Activated CD8-positive, alpha-beta memory T cell treated with anti-CD3 and anti-CD28 coated beads, Interleukin-2, amount 50 U/mL, for 24 hours (primary cell): ENCODE results near the gene ARID4B.
"Not testable (repeated sequence)": the region's sequence is repeated elsewhere in the genome, so short reads cannot be mapped to it uniquely, and the experiment has no call there.

Experiments
- DNase-seq: peaks from one replicate; pipeline ENCODE4 v3.0.0-alpha.2; 2020; ENCODE audit errors: extremely low read depth

ARID4B gene

DNA sequence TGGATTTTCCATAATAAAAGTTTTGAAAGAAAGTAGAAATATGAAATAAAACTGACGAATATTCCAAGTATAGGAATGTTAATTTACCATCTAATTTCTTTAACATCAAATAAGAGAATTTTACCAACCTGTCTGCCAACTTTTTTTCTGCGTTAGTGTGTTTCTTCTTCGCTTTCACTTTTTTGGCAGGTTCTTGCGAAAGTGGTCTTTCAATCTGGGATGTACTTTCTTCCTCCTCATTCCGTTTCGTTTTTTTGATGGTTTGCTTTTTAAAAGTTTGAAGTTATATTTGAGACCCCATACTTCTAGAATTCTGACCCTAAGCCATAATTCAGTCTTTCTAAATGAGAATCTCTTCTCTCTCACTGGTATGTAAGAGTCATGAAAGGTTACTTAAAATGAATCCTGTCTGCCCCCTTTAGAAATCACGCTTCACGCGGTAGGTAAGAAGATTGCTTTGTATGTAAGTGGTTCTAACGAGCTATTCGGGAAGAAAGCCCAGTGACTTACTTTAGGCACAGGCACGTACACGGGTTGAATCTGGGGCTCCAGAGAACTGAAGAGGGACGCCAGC, 167.5 kb downstream of the ARID4B start:
- no peak for DNase-seq

DNA sequence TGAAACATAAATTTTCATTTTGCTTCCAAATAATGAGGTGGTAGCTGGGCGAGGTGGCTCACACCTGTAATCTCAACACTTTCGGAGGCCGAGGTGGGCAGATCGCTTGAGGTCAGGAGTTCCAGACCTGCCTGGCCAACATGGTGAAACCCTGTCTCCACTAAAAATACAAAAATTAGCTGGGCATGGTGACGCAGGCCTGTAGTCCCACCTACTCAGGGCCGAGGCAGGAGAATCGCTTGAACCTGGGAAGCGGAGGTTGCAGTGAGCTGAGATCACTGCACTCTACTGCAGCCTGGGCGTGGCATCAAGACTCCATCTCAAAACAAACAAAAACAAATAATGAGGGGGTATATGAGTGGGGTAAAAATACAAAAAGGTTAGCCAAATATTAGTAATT, 168.0 kb downstream of the ARID4B start:
- DNase-seq: not testable (repeated sequence)

DNA sequence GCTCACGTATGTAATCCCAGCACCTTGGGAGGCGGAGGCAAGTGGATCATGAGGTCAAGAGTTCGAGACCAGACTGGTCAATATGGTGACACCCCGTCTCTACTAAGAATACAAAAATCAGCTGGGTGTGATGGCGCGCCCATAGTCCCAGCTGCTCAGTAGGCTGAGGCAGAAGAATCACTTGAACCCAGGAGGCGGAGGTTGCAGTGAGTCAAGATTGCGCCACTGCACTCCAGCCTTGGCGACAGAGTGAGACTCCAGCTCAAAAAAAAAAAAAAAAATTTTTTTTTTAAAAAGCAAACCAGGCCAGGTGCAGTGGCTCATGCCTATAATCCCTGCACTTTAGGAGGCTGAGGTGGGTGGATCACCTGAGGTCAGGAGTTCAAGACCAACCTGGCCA, 168.7 kb downstream of the ARID4B start:
- not testable (repeated sequence) for DNase-seq

DNA sequence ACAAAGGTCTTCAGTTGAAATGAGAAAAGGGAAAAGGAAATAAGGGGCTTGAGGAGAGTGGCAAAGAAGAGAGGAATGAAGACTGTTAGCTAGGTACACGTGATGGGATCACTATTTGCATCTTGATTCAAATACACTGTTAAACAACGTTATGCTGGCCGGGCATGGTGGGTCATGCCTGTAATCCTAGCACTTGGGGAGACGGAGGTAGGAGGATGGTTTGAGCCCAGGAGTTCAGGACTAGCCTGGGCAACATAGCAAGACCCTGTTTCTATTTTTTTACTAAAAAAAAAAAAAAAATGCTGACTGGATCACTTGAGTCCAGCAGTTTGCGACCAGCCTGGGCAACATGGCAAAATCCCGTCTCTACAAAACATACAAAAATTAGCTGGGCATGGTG, 169.3 kb downstream of the ARID4B start:
- DNase-seq: no peak

DNA sequence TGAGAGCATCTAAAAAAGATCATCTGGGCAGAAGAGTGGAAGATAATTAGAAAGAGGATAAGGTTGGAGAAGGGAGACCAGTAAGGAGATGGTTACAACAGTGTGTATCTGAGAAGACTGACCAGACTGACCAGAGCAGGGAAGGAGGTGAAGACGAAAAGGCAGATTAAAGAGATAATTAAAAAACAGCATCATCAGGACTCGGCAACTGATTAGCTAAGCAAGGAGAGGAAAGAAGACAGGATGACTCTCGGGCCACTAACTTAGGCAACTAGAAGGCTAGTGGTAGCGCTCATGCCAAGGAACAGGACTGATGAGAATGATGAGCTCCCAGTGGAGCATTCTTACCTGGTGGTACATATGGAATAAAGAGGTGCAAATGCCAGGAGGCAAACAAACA, 170.8 kb downstream of the ARID4B start:
- DNase-seq: no peak

DNA sequence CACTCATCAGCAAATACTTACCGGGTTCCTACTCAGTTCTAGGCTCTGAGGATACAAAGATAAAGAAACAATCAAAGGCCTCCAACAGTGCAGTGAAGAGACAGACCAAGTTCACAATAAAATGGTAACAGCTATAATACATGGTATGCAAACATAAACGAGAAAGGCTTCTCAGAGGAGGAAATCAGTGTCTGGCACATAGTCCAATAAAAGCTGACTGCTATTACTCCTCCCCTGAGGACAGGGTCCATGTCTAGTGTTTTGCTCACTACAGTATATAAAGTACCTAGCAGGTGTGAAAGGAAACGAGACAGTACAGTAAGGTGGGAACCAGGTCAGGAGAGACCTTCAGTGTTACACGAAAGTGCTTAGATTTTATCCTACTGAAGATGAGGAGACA, 171.2 kb downstream of the ARID4B start:
- no peak for DNase-seq

DNA sequence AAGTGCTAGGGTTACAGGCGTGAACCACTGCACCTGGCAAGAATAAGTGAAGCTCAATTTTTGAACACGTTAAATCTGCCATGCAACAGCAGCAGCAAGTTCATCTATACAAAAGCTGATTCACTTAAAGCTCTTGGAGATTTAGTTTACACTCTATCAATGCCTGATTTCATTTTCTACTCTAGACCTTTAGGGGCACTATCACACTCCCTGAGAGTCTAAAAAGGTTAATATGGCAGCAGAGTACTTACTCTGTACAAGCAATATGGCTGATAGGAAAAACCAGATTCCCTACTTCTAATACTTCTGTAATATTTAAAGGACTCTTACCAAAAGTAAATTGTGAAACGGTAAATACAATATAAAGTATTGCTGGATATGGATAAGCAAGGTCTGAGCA, 171.7 kb downstream of the ARID4B start:
- DNase-seq: no peak

DNA sequence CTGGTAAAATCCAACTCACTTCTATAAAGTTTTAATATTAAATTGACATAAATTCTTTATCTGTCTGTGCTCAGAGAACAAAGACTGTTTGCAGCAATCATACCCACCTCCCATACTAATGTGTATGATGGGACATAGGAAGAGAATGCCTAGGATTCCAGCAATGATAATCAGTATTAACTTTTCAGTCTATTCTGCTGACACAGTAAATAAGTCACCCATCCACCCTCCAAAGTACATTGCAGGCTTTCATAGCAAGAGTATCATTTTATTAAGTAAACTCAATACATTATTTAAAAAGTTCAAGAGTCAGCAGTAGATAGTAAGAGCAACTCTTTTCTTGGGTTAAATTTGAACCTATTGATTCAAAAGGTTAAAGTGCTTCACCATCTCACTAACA, 175.7 kb downstream of the ARID4B start:
- DNase-seq: no peak

DNA sequence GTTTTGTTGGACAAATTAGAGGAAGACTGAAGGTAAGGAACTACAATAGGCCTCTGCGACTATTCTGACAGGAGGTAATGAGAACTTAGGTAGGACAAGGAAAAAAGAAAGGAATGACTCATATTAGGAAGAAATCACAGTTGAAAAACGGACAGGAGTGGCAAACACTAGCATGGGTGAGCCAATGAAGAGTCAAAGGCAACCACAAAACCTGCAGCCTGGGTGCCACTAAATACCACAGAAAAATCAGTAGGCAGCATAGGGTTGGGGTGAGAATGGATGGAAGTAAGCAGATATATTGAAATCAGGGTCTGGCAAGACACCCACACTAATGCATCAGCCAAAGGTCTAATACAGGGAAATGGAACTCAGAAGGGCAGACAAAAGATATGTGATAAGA, 176.9 kb downstream of the ARID4B start:
- no peak for DNase-seq

DNA sequence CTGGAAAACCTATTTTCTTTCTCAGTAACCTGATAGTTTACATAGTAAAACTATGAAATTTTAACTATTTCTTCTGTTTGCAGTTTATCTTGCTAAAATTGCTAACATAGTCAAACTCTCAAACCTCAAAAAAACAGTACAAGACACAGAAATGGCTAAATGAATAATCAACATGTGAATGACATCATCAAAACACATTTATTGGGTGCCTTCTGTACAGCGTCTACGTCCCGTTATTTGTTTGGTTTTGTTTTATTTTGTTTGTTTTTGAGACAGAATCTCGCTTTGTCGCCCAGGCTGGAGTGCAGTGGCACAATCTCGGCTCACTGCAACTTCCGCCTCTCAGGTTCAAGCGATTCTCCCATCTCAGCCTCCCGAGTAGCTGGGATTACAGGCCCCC, 178.2 kb downstream of the ARID4B start:
- DNase-seq: no peak

DNA sequence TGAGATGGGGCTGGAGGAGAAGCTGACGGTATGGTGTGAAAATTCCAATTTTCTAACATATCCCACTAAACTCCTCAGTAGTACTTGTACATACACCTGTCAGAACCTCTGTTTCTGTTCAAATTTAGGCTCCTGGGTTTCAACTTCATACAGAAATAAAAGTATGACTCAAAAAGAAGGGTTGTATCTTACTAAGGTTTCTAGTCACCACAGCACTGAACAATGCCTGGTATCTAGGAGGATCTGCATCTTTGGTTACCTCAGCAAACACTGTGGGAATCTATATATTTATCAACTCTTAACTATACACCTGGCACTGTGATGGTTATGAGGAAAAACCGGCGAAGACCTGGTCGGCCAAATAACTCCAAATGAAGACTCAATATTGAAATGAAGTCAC, 180.7 kb downstream of the ARID4B start:
- DNase-seq: no peak

DNA sequence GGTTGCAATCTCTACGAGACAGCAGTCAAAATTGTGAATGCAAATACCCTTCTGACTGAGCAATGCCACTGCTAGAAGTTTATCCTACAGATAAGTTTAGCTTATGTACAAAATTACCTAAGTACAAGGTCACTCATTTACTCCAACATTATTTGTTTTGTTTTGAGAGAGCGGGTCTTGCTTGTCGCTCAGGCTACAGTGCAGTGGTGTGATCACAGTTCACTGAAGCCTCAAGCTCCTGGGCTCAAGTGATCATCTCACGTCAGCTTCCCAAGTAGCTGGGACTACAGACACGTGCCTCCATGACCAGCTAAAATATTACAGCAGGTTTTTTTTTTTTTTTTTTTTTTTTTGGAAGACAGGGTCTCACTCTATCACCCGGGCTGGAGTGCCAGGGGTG, 182.3 kb downstream of the ARID4B start:
- DNase-seq: no peak

DNA sequence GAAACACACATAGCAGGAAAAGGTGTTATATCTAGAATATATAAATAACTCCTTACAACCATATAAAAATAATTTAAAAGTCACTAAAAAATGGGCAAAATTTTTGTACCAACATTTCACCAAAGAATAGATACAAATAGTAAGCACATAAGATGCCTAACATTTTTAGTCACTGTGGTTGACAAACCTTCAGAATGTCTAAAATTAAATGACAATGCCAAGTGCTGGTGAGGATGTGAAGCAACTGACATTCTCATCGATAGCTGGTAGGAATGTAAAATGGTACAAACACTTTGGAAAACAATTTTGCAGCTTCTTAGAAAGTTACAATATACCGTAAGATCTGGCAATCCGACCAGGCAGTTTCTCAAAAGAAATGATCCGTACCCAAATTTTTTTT, 185.0 kb downstream of the ARID4B start:
- no peak for DNase-seq

DNA sequence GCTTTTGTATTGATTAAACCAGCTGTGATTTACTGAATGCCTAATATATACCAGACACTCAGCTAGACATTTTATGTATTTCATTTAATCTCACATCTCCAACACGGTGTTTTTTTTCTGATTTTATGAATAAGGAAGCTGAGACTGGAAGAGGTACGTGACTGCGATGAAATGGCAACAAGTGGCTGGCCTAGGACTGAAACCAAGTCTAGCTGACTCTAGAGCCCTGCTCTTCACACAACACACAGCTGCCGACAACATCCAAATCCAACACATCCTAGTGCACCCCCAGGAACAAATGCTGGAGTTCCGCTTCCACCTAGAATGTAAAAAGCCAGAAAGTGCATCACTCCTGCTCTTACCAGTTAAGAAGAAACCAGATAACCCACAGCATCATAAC, 188.7 kb downstream of the ARID4B start:
- no peak for DNase-seq

DNA sequence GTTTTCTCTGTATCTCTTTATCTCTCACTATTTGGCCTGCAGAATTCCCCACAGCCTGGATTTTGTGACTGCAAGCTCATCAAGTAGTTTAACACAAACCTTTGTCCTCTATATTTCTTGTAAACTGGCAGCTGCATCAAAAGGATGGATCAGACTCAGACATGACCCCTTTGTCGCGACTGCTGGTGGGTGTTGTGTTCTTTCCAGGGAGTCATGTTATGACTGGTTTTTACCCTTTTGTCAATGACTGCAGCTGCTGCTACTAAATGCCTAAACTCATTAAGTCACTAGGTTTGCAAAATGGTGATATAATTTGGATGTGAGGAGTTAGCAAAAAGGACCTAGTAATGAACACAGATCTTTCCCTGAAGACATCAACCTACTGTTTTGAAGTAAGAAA, 189.2 kb downstream of the ARID4B start:
- no peak for DNase-seq

DNA sequence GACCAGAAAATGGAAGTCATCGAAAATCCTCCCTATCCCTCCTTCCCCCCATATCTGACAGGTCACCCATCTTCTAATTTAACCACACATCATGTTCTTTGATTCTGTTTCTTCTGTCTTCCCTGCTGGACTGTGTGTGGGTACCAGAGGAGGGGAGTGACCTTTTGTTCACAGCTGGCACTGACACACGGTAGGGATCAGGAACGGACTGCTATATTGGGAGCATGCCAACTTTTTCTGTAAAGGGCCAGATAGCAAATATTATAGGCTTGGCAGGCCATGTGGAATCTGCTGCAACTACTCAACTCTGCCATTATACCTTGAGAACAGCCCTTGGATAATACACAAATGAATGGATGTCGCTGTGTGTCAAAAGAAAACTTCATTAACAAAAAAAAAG, 191.9 kb downstream of the ARID4B start:
- no peak for DNase-seq

DNA sequence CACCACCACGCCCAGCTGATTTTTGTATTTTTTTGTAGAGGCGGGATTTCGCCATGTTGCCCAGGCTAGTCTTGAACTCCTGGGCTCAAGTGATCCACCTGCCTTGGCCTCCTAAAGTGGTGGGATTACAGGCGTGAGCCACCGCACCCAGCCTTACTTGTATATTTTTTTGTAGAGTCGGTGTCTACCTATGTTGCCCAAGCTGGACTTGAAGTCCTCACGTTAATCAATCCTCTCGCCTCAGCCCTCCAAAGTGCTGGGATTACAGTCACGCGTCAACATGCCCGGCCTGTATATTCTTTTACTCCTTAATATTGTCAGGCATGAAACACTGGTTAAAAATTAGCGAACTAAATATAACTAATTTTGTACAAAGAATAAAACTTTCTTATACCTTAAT, 193.8 kb downstream of the ARID4B start:
- no peak for DNase-seq

DNA sequence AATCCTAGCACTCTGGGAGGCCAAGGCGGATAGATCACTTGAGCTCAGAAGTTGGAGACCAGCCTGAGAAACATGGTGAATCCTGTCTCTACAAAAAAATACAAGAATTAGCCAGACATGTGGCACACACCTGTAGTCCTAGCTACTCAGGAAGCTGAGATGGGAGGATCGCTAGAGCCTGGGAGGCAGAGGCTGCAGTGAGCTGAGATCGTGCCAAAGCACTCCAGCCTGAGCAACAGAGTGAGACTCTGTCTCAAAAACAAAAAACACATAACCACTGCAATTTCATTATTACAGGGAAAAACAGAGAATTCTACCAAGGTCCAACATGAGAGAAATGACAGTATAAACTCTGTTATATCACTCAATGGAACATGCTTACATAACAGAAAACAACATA, 194.9 kb downstream of the ARID4B start:
- no peak for DNase-seq

DNA sequence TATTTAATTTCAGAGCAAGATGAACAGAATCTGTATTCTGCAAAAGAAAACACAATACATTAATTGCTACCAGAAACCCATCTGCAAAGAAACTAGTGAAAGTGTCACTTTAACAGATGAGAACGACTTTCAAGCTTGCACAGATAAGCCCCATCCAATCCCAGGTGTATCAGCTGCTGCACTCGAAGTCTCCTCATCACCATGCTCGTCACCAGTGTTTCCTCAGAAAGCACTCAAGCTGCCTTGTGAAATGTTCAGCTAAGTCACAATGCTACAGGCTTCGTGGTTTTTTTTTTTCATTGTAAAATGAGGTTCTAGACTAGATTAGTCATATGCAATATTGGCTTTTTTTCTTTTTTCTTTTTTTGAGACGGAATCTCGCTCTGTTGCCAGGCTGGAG, 196.0 kb downstream of the ARID4B start:
- no peak for DNase-seq

DNA sequence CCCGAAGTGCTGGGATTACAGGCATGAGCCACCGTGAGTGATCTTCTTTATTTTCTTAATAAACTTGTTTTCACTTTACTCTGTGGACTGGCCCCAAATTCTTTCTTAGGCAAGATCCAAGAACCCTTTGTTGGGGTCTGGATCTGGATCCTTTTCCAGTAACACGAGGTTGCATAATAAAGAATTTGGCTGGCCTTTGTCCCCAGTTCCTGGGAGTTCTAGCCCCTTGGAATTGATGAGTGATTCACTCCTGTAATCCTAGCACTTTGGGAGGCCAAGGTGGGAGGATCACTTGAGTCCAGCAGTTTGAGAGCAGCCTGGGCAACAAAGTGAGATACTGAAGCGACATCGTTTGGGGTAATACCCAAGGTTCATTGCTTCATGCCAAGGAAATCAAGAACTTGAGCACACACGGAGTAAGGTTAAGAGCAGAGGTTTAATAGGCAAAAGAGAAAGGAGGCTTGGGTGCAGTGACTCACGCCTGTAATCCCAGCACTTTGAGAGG, 197.2 kb downstream of the ARID4B start:
- DNase-seq: no peak

DNA sequence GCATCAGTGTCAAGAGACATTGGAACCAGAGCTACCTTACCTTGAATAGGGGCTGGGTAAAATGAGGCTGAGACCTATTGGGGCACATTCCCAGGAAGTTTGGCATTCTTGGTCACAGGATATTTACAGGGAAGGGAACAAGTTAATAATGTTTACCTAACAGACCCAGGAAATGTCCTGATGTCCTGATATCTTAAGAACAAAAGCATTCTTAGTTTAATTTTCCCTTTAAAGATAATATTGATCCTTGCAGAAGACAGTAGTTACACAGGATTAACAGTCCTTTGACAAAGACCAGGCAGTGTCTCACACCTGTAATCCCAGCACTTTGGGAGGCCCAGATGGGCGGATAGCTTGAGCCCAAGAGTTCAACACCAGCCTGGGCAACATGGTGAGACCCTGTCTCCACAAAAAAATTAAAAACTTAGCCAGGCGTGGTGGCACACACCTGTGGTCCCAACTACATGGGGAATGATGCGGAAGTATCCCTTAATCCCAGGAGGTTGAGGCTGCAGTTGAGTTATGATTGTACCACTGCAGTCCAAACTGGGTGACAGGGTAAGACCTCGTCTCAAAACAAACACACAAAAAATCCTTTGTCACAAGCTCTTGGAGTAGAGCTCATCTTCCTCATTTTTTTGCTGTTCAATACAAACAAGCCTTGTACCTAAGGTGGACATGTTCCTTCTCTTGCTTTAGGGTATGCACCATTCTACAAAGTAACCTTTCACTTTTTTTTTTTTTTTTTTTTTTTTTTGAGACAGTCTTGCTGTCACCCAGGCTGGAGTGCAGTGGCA, 198.0 kb downstream of the ARID4B start:
- DNase-seq: no peak

DNA sequence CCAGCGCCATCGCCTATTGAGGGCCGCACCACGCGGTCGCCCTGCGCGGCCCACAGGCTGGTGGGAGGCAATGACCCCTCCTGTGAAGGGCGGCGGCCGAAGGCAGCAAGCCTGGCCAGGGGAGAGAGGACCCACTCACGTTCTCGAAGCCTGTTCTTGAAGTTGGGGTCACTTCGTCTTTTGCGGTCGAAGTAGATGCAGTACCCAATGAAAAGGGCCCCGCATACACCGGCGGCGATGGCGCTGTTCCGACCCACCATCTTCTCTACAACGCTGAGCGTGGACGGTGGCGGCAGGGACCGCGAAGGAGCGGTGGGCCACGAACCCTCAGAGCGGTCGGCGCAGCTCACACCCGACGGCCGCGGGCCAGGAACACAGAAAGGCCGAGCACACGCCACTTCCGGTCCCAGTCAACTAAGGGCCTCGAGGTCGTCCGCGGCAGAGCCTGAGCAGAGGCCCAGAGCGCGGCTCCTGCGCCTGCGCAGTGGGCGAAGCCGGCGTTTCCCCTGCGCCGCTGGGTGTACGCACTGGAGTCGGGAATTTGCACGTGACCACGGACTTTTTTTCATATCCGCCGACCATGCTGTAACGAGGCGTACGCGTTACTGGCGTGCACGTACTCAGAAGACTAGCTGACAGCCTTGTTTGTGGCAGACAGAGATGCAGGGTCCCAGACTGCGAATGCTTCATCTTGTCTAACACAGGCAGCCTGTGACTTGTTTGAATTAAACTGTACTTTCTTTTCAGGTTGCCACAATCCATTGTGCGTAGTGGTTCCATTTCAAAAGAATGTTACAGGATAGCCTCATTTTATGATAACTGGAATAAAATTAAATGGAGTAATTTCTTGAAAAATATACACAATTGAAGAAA, 199.3 kb downstream of the ARID4B start, which contains the start of gene TOMM20:
Gene TOMM20 (minus strand): TSS at position 382 of the 873 bp plus-strand sequence. CDS start 122 bp downstream, at position 260.
- DNase-seq: peak; percentile 88
